Osteoblast (primary cell): Measurements from ENCODE around the gene BCAS4. TPM values are rescaled to one million over a fixed set of nuclear protein-coding genes. Genes with fewer than 3 reads are reported as not detected.

Experiments
- DNase-seq: peaks from one replicate; pipeline ENCODE4 v3.0.0; 2011; ENCODE audit warnings: low spot score, mixed read lengths; ENCODE audit not compliant: insufficient read length; ENCODE audit errors: missing footprints
- H2AFZ ChIP-seq: 2 replicates; pipeline ENCODE4 v1.6.0; 2011; ENCODE audit warnings: mild to moderate bottlenecking, low read length
- H3K27ac ChIP-seq: 2 replicates; pipeline ENCODE4 v1.5.1; 2011; ENCODE audit warnings: mild to moderate bottlenecking, low read depth, low read length, moderate library complexity
- H3K27me3 ChIP-seq: 2 replicates; pipeline ENCODE4 v1.6.0; 2012; ENCODE audit warnings: mild to moderate bottlenecking, control low read depth, inconsistent platforms, low read length, moderate library complexity; ENCODE audit not compliant: insufficient read depth
- H3K36me3 ChIP-seq: 2 replicates; pipeline ENCODE4 v1.5.1; 2011; ENCODE audit warnings: mild to moderate bottlenecking, low read length, control low read depth, moderate library complexity; ENCODE audit not compliant: insufficient read depth
- H3K4me1 ChIP-seq: 2 replicates; pipeline ENCODE4 v1.5.1; 2011; ENCODE audit warnings: mild to moderate bottlenecking, low read length, control low read depth, moderate library complexity; ENCODE audit not compliant: insufficient read depth
- H3K4me2 ChIP-seq: 2 replicates; pipeline ENCODE4 v1.6.0; 2011; ENCODE audit warnings: mild to moderate bottlenecking, low read length; ENCODE audit not compliant: insufficient read depth
- H3K4me3 ChIP-seq: fragments of 200-600 bp; sonication (generic); 3 replicates; pipeline ENCODE4 v1.5.1; 2012; ENCODE audit warnings: mild to moderate bottlenecking, low read length, inconsistent platforms; ENCODE audit not compliant: insufficient read depth
- H3K79me2 ChIP-seq: 2 replicates; pipeline ENCODE4 v1.6.0; 2012; ENCODE audit warnings: mild to moderate bottlenecking, low read length, control low read depth, inconsistent platforms; ENCODE audit not compliant: insufficient read depth
- H3K9me3 ChIP-seq: 2 replicates; pipeline ENCODE4 v1.5.1; 2011; ENCODE audit warnings: low read depth, low read length, control low read depth
- H4K20me1 ChIP-seq: 2 replicates; pipeline ENCODE4 v1.6.0; 2012; ENCODE audit warnings: mild to moderate bottlenecking, low read length, control low read depth; ENCODE audit not compliant: insufficient read depth
- total RNA-seq: library from RNA; depleted of rRNA; stranded (reverse); fragments of >200 nt; gene quantifications from 2 replicates; pipeline ENCODE4 v1.2.3, GENCODE V29; 2012
- TF ChIP-seq, protein P1 (sequence below): IDR thresholded peaks from 2 replicates; pipeline ENCODE4 v1.5.1; 2011; ENCODE audit warnings: mild to moderate bottlenecking, low read depth, low read length, moderate library complexity; ENCODE audit errors: extremely low read depth

BCAS4 gene
- total RNA-seq, 1 donor = 2.9 TPM

- Histone ChIP-seq H3K9me3 (no peaks in the 10 kb centered on the region), H3K4me3 (no peak overlapping the region), H3K4me2 (no peak overlapping the region), H3K36me3 (no peaks in the 10 kb centered on the region), H2AFZ (no peak overlapping the region), H3K27me3 (peaks cover 11% of the 10 kb centered on the region), H3K27ac (no peak overlapping the region), H3K4me1 (peaks cover 3% of the 10 kb centered on the region), H3K79me2 (no peaks in the 10 kb centered on the region), H4K20me1 (no peaks in the 10 kb centered on the region)
- no peak for DNase-seq
- TF ChIP-seq, protein P1, sequence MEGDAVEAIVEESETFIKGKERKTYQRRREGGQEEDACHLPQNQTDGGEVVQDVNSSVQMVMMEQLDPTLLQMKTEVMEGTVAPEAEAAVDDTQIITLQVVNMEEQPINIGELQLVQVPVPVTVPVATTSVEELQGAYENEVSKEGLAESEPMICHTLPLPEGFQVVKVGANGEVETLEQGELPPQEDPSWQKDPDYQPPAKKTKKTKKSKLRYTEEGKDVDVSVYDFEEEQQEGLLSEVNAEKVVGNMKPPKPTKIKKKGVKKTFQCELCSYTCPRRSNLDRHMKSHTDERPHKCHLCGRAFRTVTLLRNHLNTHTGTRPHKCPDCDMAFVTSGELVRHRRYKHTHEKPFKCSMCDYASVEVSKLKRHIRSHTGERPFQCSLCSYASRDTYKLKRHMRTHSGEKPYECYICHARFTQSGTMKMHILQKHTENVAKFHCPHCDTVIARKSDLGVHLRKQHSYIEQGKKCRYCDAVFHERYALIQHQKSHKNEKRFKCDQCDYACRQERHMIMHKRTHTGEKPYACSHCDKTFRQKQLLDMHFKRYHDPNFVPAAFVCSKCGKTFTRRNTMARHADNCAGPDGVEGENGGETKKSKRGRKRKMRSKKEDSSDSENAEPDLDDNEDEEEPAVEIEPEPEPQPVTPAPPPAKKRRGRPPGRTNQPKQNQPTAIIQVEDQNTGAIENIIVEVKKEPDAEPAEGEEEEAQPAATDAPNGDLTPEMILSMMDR = no peak
Observed at GRCh38 chr20:50756447-50756846, 38.4 kb upstream of the BCAS4 start.

GRCh38 chr20:50758469-50758868, 36.4 kb upstream of the BCAS4 start:
- no peaks in the 10 kb centered on the region for H3K9me3 ChIP-seq
- no peak overlapping the region for H2AFZ ChIP-seq
- H3K27me3 ChIP-seq = peaks cover 11% of the 10 kb centered on the region
- TF ChIP-seq, protein P1 = no peak
- H3K36me3 ChIP-seq = no peaks in the 10 kb centered on the region
- H3K4me3 ChIP-seq = no peak overlapping the region
- no peak overlapping the region for H3K4me2 ChIP-seq
- no peaks in the 10 kb centered on the region for H4K20me1 ChIP-seq
- DNase-seq = no peak
- H3K79me2 ChIP-seq = no peaks in the 10 kb centered on the region
- H3K4me1 ChIP-seq = peaks cover 20% of the 10 kb centered on the region
- no peak overlapping the region for H3K27ac ChIP-seq

- H4K20me1 ChIP-seq = no peaks in the 10 kb centered on the region
- TF ChIP-seq, protein P1 = no peak
- DNase-seq = no peak
Observed at GRCh38 chr20:50758992-50759391, 35.9 kb upstream of the BCAS4 start.

GRCh38 chr20:50759678-50760077, 35.2 kb upstream of the BCAS4 start:
- Histone ChIP-seq H3K4me2 (no peak overlapping the region), H4K20me1 (no peaks in the 10 kb centered on the region), H3K27ac (no peak overlapping the region), H3K27me3 (peaks cover 5% of the 10 kb centered on the region), H3K79me2 (no peaks in the 10 kb centered on the region), H3K36me3 (no peaks in the 10 kb centered on the region), H3K4me1 (peaks cover 20% of the 10 kb centered on the region), H3K9me3 (no peaks in the 10 kb centered on the region), H3K4me3 (no peak overlapping the region), H2AFZ (no peak overlapping the region)
- TF ChIP-seq, protein P1 = no peak
- no peak for DNase-seq

More at GRCh38 chr20:50758992-50759391, 35.9 kb upstream of the BCAS4 start:
- no peak overlapping the region for H3K4me3 ChIP-seq
- H3K27ac ChIP-seq = no peak overlapping the region
- no peak overlapping the region for H3K4me2 ChIP-seq
- no peaks in the 10 kb centered on the region for H3K9me3 ChIP-seq
- peaks cover 11% of the 10 kb centered on the region for H3K27me3 ChIP-seq
- H3K79me2 ChIP-seq = no peaks in the 10 kb centered on the region
- H3K36me3 ChIP-seq = no peaks in the 10 kb centered on the region
- H3K4me1 ChIP-seq = peaks cover 20% of the 10 kb centered on the region
- no peak overlapping the region for H2AFZ ChIP-seq
